Left ventricle myocardium inferior (tissue), 1 donor: ENCODE measurements around the gene PADI4. TPM values are rescaled to one million over a fixed set of nuclear protein-coding genes. Genes with fewer than 3 reads are reported as not detected.

Source experiments
- DNase-seq: peaks from one replicate; pipeline ENCODE4 v3.0.0-alpha.2; 2020
- H3K27ac ChIP-seq: fragments of 200-600 bp; replicated peaks from 2 replicates; pipeline ENCODE4 v1.8.0; 2021
- H3K27me3 ChIP-seq: fragments of 200-600 bp; 2 replicates; pipeline ENCODE4 v1.8.0; 2021; ENCODE audit warnings: low read depth
- H3K36me3 ChIP-seq: fragments of 200-600 bp; 2 replicates; pipeline ENCODE4 v1.8.0; 2021
- H3K4me1 ChIP-seq: fragments of 200-600 bp; 2 replicates; pipeline ENCODE4 v1.8.0; 2021
- H3K4me3 ChIP-seq: fragments of 200-600 bp; 2 replicates; pipeline ENCODE4 v1.8.0; 2021; ENCODE audit warnings: mild to moderate bottlenecking, moderate library complexity
- H3K9me3 ChIP-seq: fragments of 200-600 bp; replicated peaks from 2 replicates; pipeline ENCODE4 v1.8.0; 2021
- CTCF ChIP-seq: fragments of 200-600 bp; IDR thresholded peaks from 2 replicates; pipeline ENCODE4 v1.8.0; 2021; ENCODE audit warnings: antibody characterized with exemption, mild to moderate bottlenecking, borderline replicate concordance
- intact Hi-C: fragments of 100-400 bp; cut with micrococcal nuclease; formaldehyde crosslinking; loops from one replicate; pipeline ENCODE4 v1.11.0; 2022
- total RNA-seq: library from RNA; stranded (reverse); fragmentation: NEBNext Ultra II Directional; extraction: Animal tissue kit (Norgen Biotek cat#: 25700); gene quantifications from one replicate; pipeline ENCODE4 v1.2.1, GENCODE V29; 2021
- donor health status: DM: no; HTN: yes; CAD: no; lungs with severe emphysema.

Gene PADI4
- total RNA-seq, 1 donor from 2014 or later, result 0.22 TPM

GRCh38 chr1:17346046-17346789, 38.2 kb downstream of the PADI4 start:
- H3K4me3 ChIP-seq, result no peak overlapping the region
- no peak overlapping the region for H3K27ac ChIP-seq
- no peak for TF ChIP-seq CTCF
- peaks cover 82% of the 10 kb centered on the region for H3K27me3 ChIP-seq
- intact Hi-C loops, result no loop called here
- H3K4me1 ChIP-seq, result no peaks in the 10 kb centered on the region
- no peaks in the 10 kb centered on the region for H3K36me3 ChIP-seq
- no peak for DNase-seq
- H3K9me3 ChIP-seq, result peaks cover 5% of the 10 kb centered on the region

GRCh38 chr1:17347769-17348592, 40.0 kb downstream of the PADI4 start:
- intact Hi-C loops, result no loop called here
- no peak for DNase-seq
- no peak overlapping the region for H3K4me3 ChIP-seq
- peaks cover 82% of the 10 kb centered on the region for H3K27me3 ChIP-seq
- peaks cover 5% of the 10 kb centered on the region for H3K9me3 ChIP-seq
- no peak overlapping the region for H3K27ac ChIP-seq
- H3K4me1 ChIP-seq, result no peaks in the 10 kb centered on the region
- no peaks in the 10 kb centered on the region for H3K36me3 ChIP-seq
- no peak for TF ChIP-seq CTCF

- intact Hi-C loops, result no loop called here
- Histone ChIP-seq H3K9me3 (peaks cover 5% of the 10 kb centered on the region), H3K36me3 (no peaks in the 10 kb centered on the region), H3K4me3 (no peak overlapping the region), H3K4me1 (no peaks in the 10 kb centered on the region), H3K27me3 (peaks cover 87% of the 10 kb centered on the region), H3K27ac (no peak overlapping the region)
- DNase-seq, result no peak
- TF ChIP-seq CTCF, result no peak
These were observed 40.7 kb downstream of the PADI4 start for GRCh38 chr1:17348593-17349234.

- intact Hi-C loops, result no loop called here
- no peak for TF ChIP-seq CTCF
- Histone ChIP-seq H3K4me1 (no peaks in the 10 kb centered on the region), H3K9me3 (no peaks in the 10 kb centered on the region), H3K27me3 (peaks cover 96% of the 10 kb centered on the region), H3K27ac (no peak overlapping the region), H3K36me3 (no peaks in the 10 kb centered on the region), H3K4me3 (no peak overlapping the region)
- DNase-seq, result no peak
These were observed 42.1 kb downstream of the PADI4 start for GRCh38 chr1:17350083-17350482.

- intact Hi-C loops, result no loop called here
- H3K36me3 ChIP-seq, result no peaks in the 10 kb centered on the region
- DNase-seq, result no peak
- H3K27me3 ChIP-seq, result peaks cover 96% of the 10 kb centered on the region
- H3K4me3 ChIP-seq, result no peak overlapping the region
- no peaks in the 10 kb centered on the region for H3K9me3 ChIP-seq
- no peak for TF ChIP-seq CTCF
- no peak overlapping the region for H3K27ac ChIP-seq
- H3K4me1 ChIP-seq, result no peaks in the 10 kb centered on the region
These were observed 43.0 kb downstream of the PADI4 start for GRCh38 chr1:17350928-17351446.
